Fibroblast of the aortic adventitia (primary cell): ENCODE measurements around the gene ARF3. TPM values are rescaled to one million over a fixed set of nuclear protein-coding genes. Genes with fewer than 3 reads are reported as not detected.
A peak's percentile ranks its signal among the peaks of the same experiment; 100 is the strongest.

Source experiments
- DNase-seq: peaks from one replicate; pipeline ENCODE4 v3.0.0-alpha.2; 2010; ENCODE audit warnings: low read depth
- H3K4me3 ChIP-seq: 2 replicates; pipeline ENCODE4 v1.5.1; 2011; ENCODE audit warnings: low read depth, mild to moderate bottlenecking, control low read depth, low read length, moderate library complexity
- total RNA-seq: library from RNA; depleted of rRNA; stranded (reverse); fragments of >200 nt; gene quantifications from 2 replicates; pipeline ENCODE4 v1.2.3, GENCODE V29; 2012; ENCODE audit warnings: low replicate concordance
- TF ChIP-seq, protein P1 (sequence below): IDR thresholded peaks from 2 replicates; pipeline ENCODE4 v1.5.1; 2011; ENCODE audit warnings: mild to moderate bottlenecking, low read length, control low read depth, inconsistent platforms; ENCODE audit not compliant: insufficient read depth

Gene ARF3
- total RNA-seq, 1 donor, result 65.3 TPM

DNA sequence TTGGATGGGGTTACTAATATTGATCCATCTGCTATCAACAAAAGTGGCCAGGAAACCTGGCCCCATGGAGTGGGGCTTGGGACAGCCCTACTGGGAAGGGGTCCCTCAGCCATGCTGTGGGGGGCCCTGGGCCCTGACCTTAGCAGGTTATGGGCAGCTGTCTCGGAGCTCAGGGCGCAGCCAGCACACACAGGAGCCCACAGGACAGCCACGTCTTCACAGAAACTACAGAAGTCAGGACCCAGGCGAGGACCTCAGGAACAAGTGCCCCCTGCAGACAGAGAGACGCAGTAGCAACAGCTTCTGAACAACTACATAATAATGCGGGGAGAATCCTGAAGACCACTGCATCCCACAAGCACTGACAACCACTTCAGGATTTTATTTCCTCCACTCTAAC lies 20.1 kb downstream of the ARF3 start:
- TF ChIP-seq, protein P1, sequence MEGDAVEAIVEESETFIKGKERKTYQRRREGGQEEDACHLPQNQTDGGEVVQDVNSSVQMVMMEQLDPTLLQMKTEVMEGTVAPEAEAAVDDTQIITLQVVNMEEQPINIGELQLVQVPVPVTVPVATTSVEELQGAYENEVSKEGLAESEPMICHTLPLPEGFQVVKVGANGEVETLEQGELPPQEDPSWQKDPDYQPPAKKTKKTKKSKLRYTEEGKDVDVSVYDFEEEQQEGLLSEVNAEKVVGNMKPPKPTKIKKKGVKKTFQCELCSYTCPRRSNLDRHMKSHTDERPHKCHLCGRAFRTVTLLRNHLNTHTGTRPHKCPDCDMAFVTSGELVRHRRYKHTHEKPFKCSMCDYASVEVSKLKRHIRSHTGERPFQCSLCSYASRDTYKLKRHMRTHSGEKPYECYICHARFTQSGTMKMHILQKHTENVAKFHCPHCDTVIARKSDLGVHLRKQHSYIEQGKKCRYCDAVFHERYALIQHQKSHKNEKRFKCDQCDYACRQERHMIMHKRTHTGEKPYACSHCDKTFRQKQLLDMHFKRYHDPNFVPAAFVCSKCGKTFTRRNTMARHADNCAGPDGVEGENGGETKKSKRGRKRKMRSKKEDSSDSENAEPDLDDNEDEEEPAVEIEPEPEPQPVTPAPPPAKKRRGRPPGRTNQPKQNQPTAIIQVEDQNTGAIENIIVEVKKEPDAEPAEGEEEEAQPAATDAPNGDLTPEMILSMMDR, result no peak
- no peak overlapping the region for H3K4me3 ChIP-seq
- no peak for DNase-seq

DNA sequence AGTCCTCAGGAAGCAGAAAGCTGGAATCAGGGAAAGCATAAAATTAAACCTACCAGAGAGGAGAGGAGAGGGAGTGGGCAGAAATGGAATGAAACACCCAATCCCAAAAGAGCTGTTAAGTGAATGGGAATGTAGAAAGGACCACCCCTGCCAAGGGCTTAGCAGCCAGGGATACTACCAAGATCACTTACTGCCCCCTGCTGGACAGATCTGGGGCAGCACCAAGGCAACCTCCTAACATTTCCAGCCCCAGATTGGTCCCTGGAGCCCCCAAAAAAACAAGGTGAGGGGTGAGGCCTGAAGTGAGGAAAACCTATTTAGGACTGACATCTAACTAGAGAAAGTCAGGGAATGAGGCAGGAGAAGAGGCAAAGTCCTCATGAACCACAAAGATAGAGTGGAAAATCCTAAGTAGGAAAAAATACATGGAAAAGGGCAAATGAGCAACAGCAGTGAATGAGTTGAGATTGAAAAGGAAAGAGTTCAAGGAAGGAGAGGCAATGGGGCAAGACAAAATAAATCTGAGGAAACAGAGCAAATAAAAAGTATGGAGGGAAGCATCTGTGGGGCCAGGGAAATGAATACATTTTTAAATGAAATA lies 20.8 kb downstream of the ARF3 start:
- TF ChIP-seq, protein P1, result peak; percentile 94
- H3K4me3 ChIP-seq, result no peak overlapping the region
- peak; percentile 82 for DNase-seq

DNA sequence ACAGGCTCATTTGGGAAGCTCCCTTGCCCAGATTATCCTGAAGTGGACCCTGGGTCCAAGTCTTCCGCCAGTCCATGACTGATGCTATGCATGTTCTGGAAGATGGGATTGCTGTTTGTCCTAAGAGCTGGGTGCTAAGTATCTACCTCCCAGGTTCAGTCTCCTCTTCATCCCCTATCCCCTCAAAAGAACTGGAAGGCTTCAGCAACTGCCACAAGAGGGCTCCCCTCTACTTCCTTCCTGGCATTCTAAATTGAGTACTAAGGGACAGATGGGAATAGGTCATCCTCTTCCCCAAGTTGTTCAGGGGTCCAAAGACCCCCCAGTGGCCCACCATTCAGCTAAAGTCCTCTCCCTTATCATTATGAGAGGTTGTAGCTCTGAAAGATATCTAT lies 23.0 kb downstream of the ARF3 start:
- TF ChIP-seq, protein P1, result peak; percentile 29
- no peak for DNase-seq
- H3K4me3 ChIP-seq, result no peak overlapping the region

DNA sequence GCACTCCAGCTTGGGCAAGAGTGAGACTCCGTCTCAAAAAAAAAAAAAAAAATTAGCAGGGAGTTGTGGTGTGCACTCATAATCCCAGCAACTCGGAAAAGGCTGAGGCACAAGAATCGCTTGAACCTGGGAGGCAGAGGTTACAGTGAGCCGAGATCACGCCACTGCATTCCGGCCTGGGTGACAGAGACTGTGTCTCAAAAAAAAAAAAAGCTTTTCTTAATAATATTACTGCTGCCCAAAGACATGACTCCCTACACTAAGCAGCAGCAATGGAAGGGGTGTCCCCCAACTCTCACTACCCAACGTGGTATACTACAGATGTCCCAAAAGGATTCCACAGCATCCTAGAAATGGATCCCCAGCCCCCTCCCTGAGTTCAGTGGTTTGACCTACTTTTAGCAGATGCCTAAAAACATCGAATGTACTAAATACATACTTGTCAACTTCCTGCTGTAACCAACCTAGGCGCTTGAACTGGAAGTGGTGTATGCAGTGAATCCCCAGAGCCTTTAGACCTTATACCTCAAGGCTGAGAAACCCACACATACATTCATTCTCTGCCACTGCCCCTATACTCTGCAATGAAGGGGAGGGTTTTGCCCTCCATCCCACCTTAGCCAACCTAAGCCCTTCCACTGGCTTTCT lies 23.5 kb downstream of the ARF3 start:
- TF ChIP-seq, protein P1, result no peak
- no peak overlapping the region for H3K4me3 ChIP-seq
- no peak for DNase-seq

DNA sequence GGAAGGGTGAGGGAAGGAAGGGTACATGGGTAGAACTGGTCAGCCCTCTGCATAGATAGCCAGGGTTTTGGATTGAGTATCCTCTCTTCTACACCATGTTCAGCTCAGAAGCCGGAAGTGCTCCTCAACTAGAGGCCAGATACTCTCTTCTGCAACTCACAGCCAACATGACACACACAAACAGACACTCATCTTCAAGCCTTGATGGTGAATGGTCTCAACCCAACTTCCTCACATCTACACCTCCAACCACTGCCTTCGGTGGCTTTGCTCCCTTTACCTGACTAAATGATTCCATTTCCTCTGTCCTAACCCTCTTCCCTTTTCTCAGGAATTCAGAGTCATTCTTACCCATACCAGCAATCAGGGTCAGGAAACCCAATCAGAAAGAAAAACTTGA lies 24.4 kb downstream of the ARF3 start:
- no peak for DNase-seq

DNA sequence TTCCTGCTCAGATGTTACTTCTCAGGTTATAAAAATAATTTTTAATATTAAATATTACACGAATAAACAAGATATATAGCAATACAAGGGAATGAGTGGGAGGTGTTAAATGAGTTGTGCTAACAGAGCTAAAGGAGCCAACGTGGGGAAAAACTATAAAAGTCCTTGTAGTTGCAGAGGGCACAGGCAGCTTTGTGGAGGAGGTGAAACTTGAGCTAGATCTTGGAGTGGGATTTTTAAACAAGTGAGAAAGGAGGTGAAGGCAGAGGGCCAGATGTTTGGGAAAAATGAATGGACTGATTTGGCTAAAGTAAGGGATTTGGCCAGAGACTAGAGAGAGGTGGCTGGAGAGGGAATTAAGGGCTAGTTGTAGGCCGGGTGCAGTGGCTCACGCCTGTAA lies 26.8 kb downstream of the ARF3 start:
- TF ChIP-seq, protein P1, result no peak
- DNase-seq, result no peak
- H3K4me3 ChIP-seq, result no peak overlapping the region

More for the DNA sequence above, 24.4 kb downstream of the ARF3 start:
- TF ChIP-seq, protein P1, result no peak
- H3K4me3 ChIP-seq, result no peak overlapping the region
